Activated CD4-positive, alpha-beta T cell treated with anti-CD3 and anti-CD28 coated beads, Interleukin-2, amount 50 U/mL, for 16 hours (primary cell): Measurements from ENCODE around the gene SBF1.
"Not testable (repeated sequence)": the region's sequence is repeated elsewhere in the genome, so short reads cannot be mapped to it uniquely, and the experiment has no call there.

ENCODE experiments used
- DNase-seq: peaks from one replicate; pipeline ENCODE4 v3.0.0-alpha.2; 2020

Gene SBF1

GRCh38 chr22:50444663-50445062 is 30.2 kb downstream of the SBF1 start:
- DNase-seq: no peak

- DNase-seq: no peak
Measured at GRCh38 chr22:50443801-50444625, 30.8 kb downstream of the SBF1 start.

GRCh38 chr22:50443197-50443596 is 31.6 kb downstream of the SBF1 start:
- DNase-seq: no peak

- no peak for DNase-seq
Measured at GRCh38 chr22:50441428-50441993, 33.3 kb downstream of the SBF1 start.

- DNase-seq: no peak
Measured at GRCh38 chr22:50440544-50441249, 34.1 kb downstream of the SBF1 start.

GRCh38 chr22:50439871-50440331 is 34.9 kb downstream of the SBF1 start:
- DNase-seq: no peak

- DNase-seq: no peak
Measured at GRCh38 chr22:50439314-50439870, 35.4 kb downstream of the SBF1 start.

- DNase-seq: no peak
Measured at GRCh38 chr22:50438305-50439275, 36.2 kb downstream of the SBF1 start.

GRCh38 chr22:50437511-50438304 is 37.1 kb downstream of the SBF1 start:
- no peak for DNase-seq

- DNase-seq: no peak
Measured at GRCh38 chr22:50436841-50437341, 37.9 kb downstream of the SBF1 start.

GRCh38 chr22:50436015-50436830 is 38.6 kb downstream of the SBF1 start:
- no peak for DNase-seq

- no peak for DNase-seq
Measured at GRCh38 chr22:50435291-50436014, 39.4 kb downstream of the SBF1 start.

GRCh38 chr22:50434849-50435248 is 40.0 kb downstream of the SBF1 start:
- DNase-seq: no peak

- DNase-seq: not testable (repeated sequence)
Measured at GRCh38 chr22:50432877-50433510, 41.8 kb downstream of the SBF1 start.

GRCh38 chr22:50432131-50432876 is 42.5 kb downstream of the SBF1 start:
- DNase-seq: no peak

GRCh38 chr22:50425179-50425916 is 49.5 kb downstream of the SBF1 start:
- no peak for DNase-seq

GRCh38 chr22:50423956-50424355 is 50.9 kb downstream of the SBF1 start:
- no peak for DNase-seq
